Esophagus muscularis mucosa (tissue), 4 donors: ENCODE data around the gene NECTIN4. TPM values are rescaled to one million over a fixed set of nuclear protein-coding genes. Genes with fewer than 3 reads are reported as not detected.

Source experiments
- DNase-seq: peaks from one replicate; pipeline ENCODE4 v3.0.0-alpha.2; 2017; ENCODE audit errors: extremely low spot score
- H3K27ac ChIP-seq, 4 donors: fragments of 200-600 bp; sonication (generic); replicated peaks in 1 of 4; 1 replicate in 3 of 4; 2 replicates in 1 of 4; pipeline ENCODE4 v1.5.1; 2016 to 2019; ENCODE audit warnings: mild to moderate bottlenecking in 1 of 4
- H3K27me3 ChIP-seq, 4 donors: fragments of 200-600 bp; sonication (generic); one replicate each; pipeline versions ENCODE4 v1.5.1 to v1.6.0; 2016 to 2019
- H3K36me3 ChIP-seq, 4 donors: fragments of 200-600 bp; sonication (generic); one replicate each; pipeline ENCODE4 v1.5.1; 2016 to 2019
- H3K4me1 ChIP-seq, 4 donors: fragments of 200-600 bp; sonication (generic); one replicate each; pipeline ENCODE4 v1.5.1; 2016 to 2019
- H3K4me3 ChIP-seq, 4 donors: fragments of 200-600 bp; sonication (generic); 1 replicate in 2 of 4; 2 replicates in 2 of 4; pipeline ENCODE4 v1.5.1; 2016 to 2019; ENCODE audit warnings: mild to moderate bottlenecking in 4 of 4, moderate library complexity in 1 of 4
- H3K9me3 ChIP-seq, 4 donors: fragments of 200-600 bp; sonication (generic); 1 replicate in 3 of 4; 2 replicates in 1 of 4; pipeline ENCODE4 v1.5.1; 2016 to 2019
- EP300 ChIP-seq: sonication (generic); formaldehyde crosslinking; IDR thresholded peaks from one replicate; pipeline ENCODE4 v1.6.1; 2017; ENCODE audit warnings: antibody characterized with exemption
- POLR2A ChIP-seq: fragments of 450-650 bp; IDR thresholded peaks from one replicate; pipeline ENCODE4 v1.6.1; 2017; ENCODE audit warnings: antibody characterized with exemption, moderate library complexity, mild to moderate bottlenecking, low read depth
- POLR2AphosphoS5 ChIP-seq, 2 donors: sonication (generic); formaldehyde crosslinking; IDR thresholded peaks; one replicate each; pipeline ENCODE4 v1.6.1; 2017; ENCODE audit warnings: antibody characterized with exemption in 2 of 2
- WGBS: methylation state at CpG from one replicate; pipeline ENCODE4 v1.1.5; 2018; 5-methylcytosine and 5-hydroxymethylcytosine counted together
- intact Hi-C: fragments of 100-400 bp; cut with DNase I; formaldehyde crosslinking; loops from one replicate; pipeline ENCODE4 v1.15.1; 2023
- total RNA-seq, 4 donors: library from RNA; depleted of rRNA; stranded (reverse); fragments of >200 nt; gene quantifications; one replicate each; pipeline versions ENCODE4 v1.1.0 to v1.2.1, GENCODE V29; 2016
- TF ChIP-seq, protein P1 (sequence below), 3 experiments: fragments of 200-600 bp in 2 of 3; fragments of 450-650 bp in 1 of 3; sonication (generic) in 2 of 3; IDR thresholded peaks; one replicate each; pipeline ENCODE4 v1.5.1; 2017 to 2019; ENCODE audit warnings: antibody characterized with exemption in 3 of 3, mild to moderate bottlenecking in 2 of 3, moderate library complexity in 1 of 3

NECTIN4 gene
- total RNA-seq, 4 donors from 2014 or later = not detected

DNA sequence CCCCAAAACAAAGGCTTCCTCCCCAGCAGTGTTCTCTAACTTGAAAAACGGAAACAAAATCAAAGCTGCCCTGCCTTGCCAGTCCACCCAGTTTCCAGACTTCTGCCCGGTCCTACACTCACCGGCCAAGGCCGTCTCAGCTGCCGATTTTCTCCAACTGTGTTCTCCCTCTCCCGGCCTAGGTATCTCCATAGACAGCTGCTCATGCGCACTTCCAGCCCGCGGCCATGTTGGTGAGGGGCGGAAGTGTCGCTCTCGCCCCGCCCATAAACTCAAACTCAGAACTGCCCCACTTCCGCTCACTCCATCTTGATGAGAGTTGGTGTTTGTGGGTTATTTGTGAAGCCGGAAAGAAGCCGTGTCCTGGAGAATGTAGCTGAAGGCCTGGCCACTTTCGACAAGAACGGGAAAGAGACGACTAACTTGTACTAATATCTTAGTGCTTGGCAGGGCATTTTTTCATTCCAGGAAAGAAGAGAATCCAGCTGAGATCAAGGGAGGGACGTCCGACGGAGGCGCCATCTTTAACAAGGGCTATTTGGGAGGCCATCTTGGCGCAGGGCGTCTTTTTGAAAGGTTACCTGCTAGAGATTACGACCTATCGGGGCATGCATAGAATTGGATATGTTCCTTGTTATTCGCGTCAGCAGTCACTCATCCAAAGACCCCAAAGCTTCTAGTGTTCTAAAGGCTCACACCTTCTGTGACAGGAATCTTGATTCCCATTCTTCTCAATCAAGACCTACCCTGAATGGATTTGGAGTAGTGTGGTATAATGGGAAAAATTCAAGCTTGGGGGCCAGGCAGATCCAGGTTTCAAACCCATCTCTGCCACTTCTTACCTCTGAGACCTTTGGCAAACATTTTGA lies 43.4 kb downstream of the NECTIN4 start, which contains the start of gene USF1:
Gene USF1, minus strand, starts transcription at position 242 of the 869 bp plus-strand sequence. CDS start 2,702 bp downstream, outside the sequence.
- Histone ChIP-seq H3K27ac (peak within 1 kb of the TSS; percentile 91 to 96 (median 94)), H3K36me3 (peaks cover 16 to 25% (median 19%) of the 10 kb centered on the region in 4 donors), H3K27me3 (peaks cover 0 to 10% (median 0%) of the 10 kb centered on the region in 4 donors), H3K4me3 (peak within 1 kb of the TSS; percentile 80 to 95 (median 88)), H3K9me3 (no peaks in the 10 kb centered on the region), H3K4me1 (peaks cover 11 to 24% (median 21%) of the 10 kb centered on the region in 4 donors)
- DNase-seq = peak; percentile 99
- WGBS = under 1% methylated on average over 29 of the region's 29 CpGs
- TF ChIP-seq POLR2AphosphoS5 (IDR thresholded peaks at IDR 0.05) (peak; percentile 87 to 92), POLR2A (no peak), EP300 (no peak)
- TF ChIP-seq, protein P1, sequence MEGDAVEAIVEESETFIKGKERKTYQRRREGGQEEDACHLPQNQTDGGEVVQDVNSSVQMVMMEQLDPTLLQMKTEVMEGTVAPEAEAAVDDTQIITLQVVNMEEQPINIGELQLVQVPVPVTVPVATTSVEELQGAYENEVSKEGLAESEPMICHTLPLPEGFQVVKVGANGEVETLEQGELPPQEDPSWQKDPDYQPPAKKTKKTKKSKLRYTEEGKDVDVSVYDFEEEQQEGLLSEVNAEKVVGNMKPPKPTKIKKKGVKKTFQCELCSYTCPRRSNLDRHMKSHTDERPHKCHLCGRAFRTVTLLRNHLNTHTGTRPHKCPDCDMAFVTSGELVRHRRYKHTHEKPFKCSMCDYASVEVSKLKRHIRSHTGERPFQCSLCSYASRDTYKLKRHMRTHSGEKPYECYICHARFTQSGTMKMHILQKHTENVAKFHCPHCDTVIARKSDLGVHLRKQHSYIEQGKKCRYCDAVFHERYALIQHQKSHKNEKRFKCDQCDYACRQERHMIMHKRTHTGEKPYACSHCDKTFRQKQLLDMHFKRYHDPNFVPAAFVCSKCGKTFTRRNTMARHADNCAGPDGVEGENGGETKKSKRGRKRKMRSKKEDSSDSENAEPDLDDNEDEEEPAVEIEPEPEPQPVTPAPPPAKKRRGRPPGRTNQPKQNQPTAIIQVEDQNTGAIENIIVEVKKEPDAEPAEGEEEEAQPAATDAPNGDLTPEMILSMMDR (IDR thresholded peaks at IDR 0.05) = peak in 1 of 3 experiments; percentile 10
- intact Hi-C loops = loop anchor here (5.0 kb wide), 1 partner anchor 51 kb away; the partner anchor contains the start of gene KLHDC9

DNA sequence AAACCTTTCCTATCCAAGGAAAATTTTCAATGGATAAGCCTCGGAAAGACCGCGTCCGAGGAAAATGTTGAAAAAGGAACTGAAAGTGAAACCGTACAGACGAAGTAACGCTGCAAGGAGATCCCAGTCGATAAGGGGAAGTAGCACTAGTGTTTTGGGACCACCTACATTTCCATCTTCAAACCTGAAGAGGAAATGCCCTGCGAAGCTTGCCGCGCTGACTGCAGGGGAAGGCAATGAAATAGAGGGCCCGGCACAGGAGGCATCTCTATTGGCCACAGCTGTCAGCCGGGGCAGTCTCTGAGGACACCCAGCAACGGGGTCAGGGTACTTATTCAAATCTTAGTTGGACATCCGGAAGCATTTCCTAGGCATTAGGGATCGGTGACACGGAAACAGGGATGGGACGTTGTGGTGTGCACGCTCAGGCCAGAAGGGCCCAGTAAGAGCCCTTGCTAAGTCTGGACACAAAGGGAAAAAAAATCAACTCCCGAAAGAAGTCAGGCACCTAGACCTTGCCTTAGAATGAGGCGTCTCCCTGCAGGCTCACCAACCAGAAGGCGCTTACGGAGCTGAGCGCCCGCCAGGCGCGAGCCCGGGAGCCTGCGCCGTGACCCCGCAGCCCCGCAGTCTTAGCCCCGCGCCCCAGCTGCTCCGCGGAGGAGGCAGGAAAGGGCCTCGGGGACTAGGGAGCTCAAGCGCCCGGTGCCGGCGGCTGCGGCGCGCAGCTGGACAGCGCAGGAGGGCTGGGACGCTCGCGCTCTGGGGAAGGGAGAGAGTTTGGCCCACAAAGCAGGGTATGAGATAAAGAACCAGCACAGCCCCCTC lies 44.2 kb downstream of the NECTIN4 start:
- intact Hi-C loops = loop anchor here (5.0 kb wide), 1 partner anchor 52 kb away; the partner anchor contains the start of gene KLHDC9
- peaks cover 24 to 33% (median 28%) of the 10 kb centered on the region in 4 donors for H3K36me3 ChIP-seq
- no peak for DNase-seq
- H3K9me3 ChIP-seq = no peaks in the 10 kb centered on the region
- H3K27ac ChIP-seq = peak overlapping the region; percentile 91 to 96 (median 94)
- H3K4me1 ChIP-seq = peaks cover 11 to 24% (median 21%) of the 10 kb centered on the region in 4 donors
- 1% methylated on average over 44 of the region's 48 CpGs for WGBS
- H3K27me3 ChIP-seq = peaks cover 0 to 10% (median 0%) of the 10 kb centered on the region in 4 donors
- TF ChIP-seq POLR2A (no peak), POLR2AphosphoS5 (IDR thresholded peaks at IDR 0.05) (peak; percentile 60 to 61)
- H3K4me3 ChIP-seq = peak overlapping the region; percentile 80 to 95 (median 88)

- H3K4me1 ChIP-seq = peaks cover 11 to 25% (median 21%) of the 10 kb centered on the region in 4 donors
- intact Hi-C loops = no loop called here
- peaks cover 30 to 39% (median 34%) of the 10 kb centered on the region in 4 donors for H3K36me3 ChIP-seq
- H3K9me3 ChIP-seq = no peaks in the 10 kb centered on the region
- peak overlapping the region; percentile 80 to 95 (median 88) for H3K4me3 ChIP-seq
- TF ChIP-seq EP300 = no peak
- no peak for TF ChIP-seq POLR2AphosphoS5 (IDR thresholded peaks at IDR 0.05)
- TF ChIP-seq, protein P1 (IDR thresholded peaks at IDR 0.05) = no peak
- TF ChIP-seq POLR2A = no peak
- H3K27me3 ChIP-seq = peaks cover 0 to 10% (median 0%) of the 10 kb centered on the region in 4 donors
- DNase-seq = no peak
- H3K27ac ChIP-seq = peak overlapping the region; percentile 91 to 96 (median 94)
Measured at GRCh38 chr1:161044535-161044907, 44.8 kb downstream of the NECTIN4 start.

- DNase-seq = no peak
- Histone ChIP-seq H3K36me3 (peaks cover 33 to 53% (median 38%) of the 10 kb centered on the region in 4 donors), H3K27me3 (no peaks in the 10 kb centered on the region), H3K4me1 (peaks cover 10 to 46% (median 33%) of the 10 kb centered on the region in 4 donors), H3K27ac (no peak overlapping the region), H3K4me3 (no peak overlapping the region), H3K9me3 (no peaks in the 10 kb centered on the region)
- 92% methylated on average over 5 of the region's 5 CpGs for WGBS
- TF ChIP-seq EP300 (no peak), POLR2A (no peak), POLR2AphosphoS5 (IDR thresholded peaks at IDR 0.05) (no peak)
- TF ChIP-seq, protein P1 (IDR thresholded peaks at IDR 0.05) = no peak
- intact Hi-C loops = no loop called here
Measured at GRCh38 chr1:161039546-161039945, 49.8 kb downstream of the NECTIN4 start.
